HEK293 (cell line): ENCODE results near the gene FGF22.

Experiments
- CTCF ChIA-PET: fragments of 350-600 bp; formaldehyde crosslinking; extraction: SDS; loops from one replicate; lab custom pipeline; 2021; ENCODE audit warnings: antibody characterized with exemption; lab: Yijun Ruan, JAX
- POLR2A ChIA-PET: fragments of 300-600 bp; formaldehyde crosslinking; extraction: SDS; loops from one replicate; lab custom pipeline; 2020; ENCODE audit warnings: antibody characterized with exemption, inconsistent platforms; lab: Yijun Ruan, JAX
- H3K27ac ChIP-seq: fragments of 200-500 bp; sonication (Bioruptor generic); 2 replicates; pipeline ENCODE4 v1.5.1; 2014; ENCODE audit warnings: low read depth, low read length, control low read depth, inconsistent platforms; ENCODE audit errors: extremely low read depth
- H3K36me3 ChIP-seq, 2 experiments: fragments of 200-500 bp in 1 of 2; sonication (Bioruptor generic) in 1 of 2; 1 replicate in 1 of 2; 2 replicates in 1 of 2; pipeline ENCODE4 v1.5.1; 2014 to 2017; ENCODE audit warnings: inconsistent platforms in 2 of 2, low read length in 2 of 2; ENCODE audit not compliant: control insufficient read depth in 2 of 2, insufficient read depth in 1 of 2
- H3K4me1 ChIP-seq: fragments of 200-500 bp; sonication (Bioruptor generic); 2 replicates; pipeline ENCODE4 v1.5.1; 2014; ENCODE audit warnings: mild to moderate bottlenecking, low read length, inconsistent platforms; ENCODE audit not compliant: control insufficient read depth, insufficient read depth
- H3K4me3 ChIP-seq: 2 replicates; pipeline ENCODE4 v1.5.1; 2011; ENCODE audit warnings: low read depth, mild to moderate bottlenecking, control low read depth, low read length, moderate library complexity
- H3K9me3 ChIP-seq: fragments of 200-500 bp; sonication (Bioruptor generic); 2 replicates; pipeline ENCODE4 v1.5.1; 2014; ENCODE audit warnings: low read depth, low read length, inconsistent platforms; ENCODE audit not compliant: control insufficient read depth, insufficient read depth
- CTCF ChIP-seq: fragments of 450-650 bp; formaldehyde crosslinking; IDR thresholded peaks from 2 replicates; pipeline ENCODE4 v1.5.1; 2016; ENCODE audit warnings: missing biosample characterization, missing genetic modification characterization
- GLI2 ChIP-seq: fragments of 450-650 bp; formaldehyde crosslinking; IDR thresholded peaks from 2 replicates; pipeline ENCODE4; 2017; ENCODE audit warnings: missing biosample characterization, missing genetic modification characterization, low read depth, borderline replicate concordance
- KLF10 ChIP-seq: fragments of 450-650 bp; IDR thresholded peaks from 2 replicates; pipeline ENCODE4 v1.5.1; 2018; ENCODE audit warnings: missing biosample characterization, mild to moderate bottlenecking, missing genetic modification characterization
- PRDM4 ChIP-seq: fragments of 450-650 bp; formaldehyde crosslinking; IDR thresholded peaks from 2 replicates; pipeline ENCODE4 v1.5.1; 2017; ENCODE audit warnings: missing biosample characterization, missing genetic modification characterization
- SP7 ChIP-seq: fragments of 450-650 bp; formaldehyde crosslinking; IDR thresholded peaks from 2 replicates; pipeline ENCODE4 v1.5.1; 2016; ENCODE audit warnings: missing biosample characterization, missing genetic modification characterization
- ZFP37 ChIP-seq: fragments of 450-650 bp; formaldehyde crosslinking; IDR thresholded peaks from 2 replicates; pipeline ENCODE4 v1.5.1; 2016; ENCODE audit warnings: missing biosample characterization, missing genetic modification characterization
- ZNF114 ChIP-seq: fragments of 450-650 bp; formaldehyde crosslinking; IDR thresholded peaks from 2 replicates; pipeline ENCODE4 v1.5.0; 2017; ENCODE audit warnings: missing biosample characterization, missing genetic modification characterization
- ZNF140 ChIP-seq: fragments of 450-650 bp; formaldehyde crosslinking; IDR thresholded peaks from 2 replicates; pipeline ENCODE4 v1.5.1; 2016; ENCODE audit warnings: missing biosample characterization, missing genetic modification characterization
- ZNF433 ChIP-seq: fragments of 450-650 bp; formaldehyde crosslinking; IDR thresholded peaks from 2 replicates; pipeline ENCODE4 v1.5.1; 2016; ENCODE audit warnings: missing biosample characterization, missing genetic modification characterization, low read depth
- ZNF513 ChIP-seq: fragments of 450-650 bp; IDR thresholded peaks from 2 replicates; pipeline ENCODE4 v1.5.1; 2018; ENCODE audit warnings: missing biosample characterization, missing genetic modification characterization
- ZNF624 ChIP-seq: fragments of 450-650 bp; formaldehyde crosslinking; IDR thresholded peaks from 2 replicates; pipeline ENCODE4 v1.5.1; 2017; ENCODE audit warnings: missing biosample characterization, missing genetic modification characterization
- ZNF629 ChIP-seq: fragments of 450-650 bp; formaldehyde crosslinking; IDR thresholded peaks from 2 replicates; pipeline ENCODE4 v1.5.1; 2017; ENCODE audit warnings: missing biosample characterization, missing genetic modification characterization
- ZNF704 ChIP-seq: fragments of 450-650 bp; formaldehyde crosslinking; IDR thresholded peaks from 2 replicates; pipeline ENCODE4 v1.5.1; 2016; ENCODE audit warnings: missing biosample characterization, missing genetic modification characterization
- TF ChIP-seq, protein P1 (sequence below): fragments of 450-650 bp; formaldehyde crosslinking; IDR thresholded peaks from 2 replicates; pipeline ENCODE4 v1.5.1; 2016; ENCODE audit warnings: missing biosample characterization, missing genetic modification characterization
- TF ChIP-seq, protein P2 (sequence below): fragments of 450-650 bp; formaldehyde crosslinking; IDR thresholded peaks from 2 replicates; pipeline ENCODE4 v1.5.1; 2016; ENCODE audit warnings: missing biosample characterization, missing genetic modification characterization

Gene FGF22

DNA sequence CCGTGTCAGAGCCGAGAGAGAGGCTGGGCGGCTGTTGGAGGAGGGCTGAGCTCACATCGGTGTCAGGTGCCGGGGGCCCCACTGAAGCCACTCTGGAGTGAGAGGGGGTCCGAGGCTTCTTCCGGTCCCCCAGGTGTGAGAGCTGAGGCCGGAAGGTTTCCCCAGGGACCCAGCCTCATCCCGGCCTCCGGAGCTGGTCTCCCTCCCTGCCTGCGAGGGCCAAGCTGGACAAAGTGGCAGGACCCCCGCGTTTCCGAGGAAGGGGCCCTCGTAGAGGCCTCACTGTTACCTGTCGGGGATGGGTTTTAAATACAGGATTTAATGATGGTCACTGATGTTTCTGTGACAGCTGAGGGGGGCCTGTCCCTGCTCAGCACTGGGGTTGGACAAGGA lies 43.4 kb upstream of the FGF22 start:
- H3K36me3 ChIP-seq = no peaks in the 10 kb centered on the region
- POLR2A ChIA-PET = no interaction called here
- CTCF ChIA-PET = interaction anchor here (0.8 kb wide), 1 partner anchor 12 kb away, joined by 4 read pairs; no protein-coding TSS in a partner anchor
- no peaks in the 10 kb centered on the region for H3K9me3 ChIP-seq
- no peak overlapping the region for H3K4me3 ChIP-seq
- no peak for TF ChIP-seq ZNF704 (tag by site-specific recombination)
- TF ChIP-seq ZNF140 (tag by site-specific recombination) = no peak
- no peak for TF ChIP-seq CTCF (tag by site-specific recombination)
- TF ChIP-seq KLF10 (tag by site-specific recombination) = no peak
- no peak for TF ChIP-seq GLI2 (tag by site-specific recombination)
- TF ChIP-seq ZNF629 = no peak
- TF ChIP-seq, all 188 proteins: peak for 0
- H3K27ac ChIP-seq = no peak overlapping the region
- no peaks in the 10 kb centered on the region for H3K4me1 ChIP-seq

DNA sequence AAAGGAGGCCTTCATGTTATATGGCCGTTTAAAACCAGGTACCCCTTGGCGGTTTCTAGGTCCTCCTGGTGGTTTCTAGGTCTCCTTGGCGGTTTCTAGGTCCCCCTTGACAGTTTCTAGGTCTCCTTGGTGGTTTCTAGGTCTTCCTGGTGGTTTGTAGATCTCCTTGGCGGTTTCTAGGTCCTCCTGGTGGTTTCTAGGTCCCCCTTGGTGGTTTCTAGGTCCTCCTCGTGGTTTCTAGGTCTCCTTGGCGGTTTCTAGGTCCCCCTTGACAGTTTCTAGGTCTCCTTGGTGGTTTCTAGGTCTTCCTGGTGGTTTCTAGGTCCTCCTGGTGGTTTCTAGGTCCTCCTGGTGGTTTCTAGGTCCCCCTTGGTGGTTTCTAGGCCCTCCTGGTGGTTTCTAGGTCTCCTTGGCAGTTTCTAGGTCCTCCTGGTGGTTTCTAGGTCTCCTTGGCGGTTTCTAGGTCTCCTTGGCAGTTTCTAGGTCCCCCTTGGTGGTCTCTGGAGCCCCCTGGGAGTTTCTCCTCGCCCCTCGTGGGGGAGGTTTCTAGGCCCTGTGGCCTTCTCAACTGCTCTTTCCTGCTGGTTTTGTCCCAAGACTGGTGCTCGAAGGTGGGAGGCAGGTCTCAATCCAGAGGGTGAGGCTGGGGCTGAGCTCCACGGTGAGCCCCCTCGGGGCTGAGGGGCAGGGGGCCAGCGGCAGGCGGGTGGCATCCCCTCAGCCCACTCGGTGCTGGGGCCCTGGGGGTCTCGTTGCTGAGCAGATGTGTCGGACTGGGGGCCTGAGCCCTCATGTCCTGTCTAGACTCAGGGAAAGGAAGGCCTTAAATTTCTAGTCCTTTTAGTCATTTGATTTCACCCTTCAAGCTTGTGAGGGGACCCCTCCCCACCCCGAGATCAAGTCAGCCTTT lies 42.0 kb upstream of the FGF22 start:
- no peak overlapping the region for H3K4me3 ChIP-seq
- TF ChIP-seq, protein P1, sequence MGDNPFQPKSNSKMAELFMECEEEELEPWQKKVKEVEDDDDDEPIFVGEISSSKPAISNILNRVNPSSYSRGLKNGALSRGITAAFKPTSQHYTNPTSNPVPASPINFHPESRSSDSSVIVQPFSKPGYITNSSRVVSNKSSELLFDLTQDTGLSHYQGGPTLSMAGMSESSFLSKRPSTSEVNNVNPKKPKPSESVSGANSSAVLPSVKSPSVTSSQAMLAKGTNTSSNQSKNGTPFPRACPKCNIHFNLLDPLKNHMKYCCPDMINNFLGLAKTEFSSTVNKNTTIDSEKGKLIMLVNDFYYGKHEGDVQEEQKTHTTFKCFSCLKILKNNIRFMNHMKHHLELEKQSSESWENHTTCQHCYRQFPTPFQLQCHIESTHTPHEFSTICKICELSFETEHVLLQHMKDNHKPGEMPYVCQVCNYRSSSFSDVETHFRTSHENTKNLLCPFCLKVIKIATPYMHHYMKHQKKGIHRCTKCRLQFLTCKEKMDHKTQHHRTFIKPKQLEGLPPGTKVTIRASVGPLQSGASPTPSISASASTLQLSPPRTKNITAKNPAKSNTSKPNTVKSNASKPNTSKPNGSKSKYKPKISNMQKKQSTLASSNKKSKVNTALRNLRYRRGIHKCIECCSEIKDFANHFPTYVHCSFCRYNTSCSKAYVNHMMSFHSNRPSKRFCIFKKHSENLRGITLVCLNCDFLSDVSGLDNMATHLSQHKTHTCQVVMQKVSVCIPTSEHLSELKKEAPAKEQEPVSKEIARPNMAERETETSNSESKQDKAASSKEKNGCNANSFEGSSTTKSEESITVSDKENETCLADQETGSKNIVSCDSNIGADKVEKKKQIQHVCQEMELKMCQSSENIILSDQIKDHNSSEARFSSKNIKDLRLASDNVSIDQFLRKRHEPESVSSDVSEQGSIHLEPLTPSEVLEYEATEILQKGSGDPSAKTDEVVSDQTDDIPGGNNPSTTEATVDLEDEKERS = 0 out of 2 replicates have a peak, but pooled peaks have one; percentile 25
- TF ChIP-seq ZNF114 (tag by site-specific recombination) (no peak), ZNF433 (tag by site-specific recombination) (no peak), PRDM4 (peak; percentile 100), ZNF624 (tag by site-specific recombination) (no peak), SP7 (no peak), ZFP37 (no peak), ZNF513 (tag by site-specific recombination) (no peak)
- TF ChIP-seq, protein P2, sequence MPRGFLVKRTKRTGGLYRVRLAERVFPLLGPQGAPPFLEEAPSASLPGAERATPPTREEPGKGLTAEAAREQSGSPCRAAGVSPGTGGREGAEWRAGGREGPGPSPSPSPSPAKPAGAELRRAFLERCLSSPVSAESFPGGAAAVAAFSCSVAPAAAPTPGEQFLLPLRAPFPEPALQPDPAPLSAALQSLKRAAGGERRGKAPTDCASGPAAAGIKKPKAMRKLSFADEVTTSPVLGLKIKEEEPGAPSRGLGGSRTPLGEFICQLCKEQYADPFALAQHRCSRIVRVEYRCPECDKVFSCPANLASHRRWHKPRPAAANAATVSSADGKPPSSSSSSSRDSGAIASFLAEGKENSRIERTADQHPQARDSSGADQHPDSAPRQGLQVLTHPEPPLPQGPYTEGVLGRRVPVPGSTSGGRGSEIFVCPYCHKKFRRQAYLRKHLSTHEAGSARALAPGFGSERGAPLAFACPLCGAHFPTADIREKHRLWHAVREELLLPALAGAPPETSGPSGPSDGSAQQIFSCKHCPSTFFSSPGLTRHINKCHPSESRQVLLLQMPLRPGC = no peak
- ChIA-PET POLR2A (interaction anchor here (0.6 kb wide), 1 partner anchor 321 kb away, joined by 3 read pairs; no protein-coding TSS in a partner anchor), CTCF (interaction anchor here (0.7 to 1.7 kb wide), 2 partner anchors 9 to 33 kb away, joined by 3 to 10 read pairs; no protein-coding TSS in a partner anchor)
- no peaks in the 10 kb centered on the region for H3K36me3 ChIP-seq
- H3K9me3 ChIP-seq = no peaks in the 10 kb centered on the region
- no peaks in the 10 kb centered on the region for H3K4me1 ChIP-seq
- no peak overlapping the region for H3K27ac ChIP-seq
